HFF-Myc (cell line): ENCODE data around the gene KIRREL2.
"Not testable (repeated sequence)": the region's sequence is repeated elsewhere in the genome, so short reads cannot be mapped to it uniquely, and the experiment has no call there.

ENCODE experiments used
- DNase-seq: peaks from one replicate; pipeline ENCODE4 v3.0.0-alpha.2; 2011; ENCODE audit warnings: low read depth; ENCODE audit errors: extremely low read depth
- H3K4me3 ChIP-seq: replicated peaks from 2 replicates; pipeline ENCODE4 v1.5.1; 2011; ENCODE audit warnings: low read depth, mild to moderate bottlenecking, control low read depth, low read length
- TF ChIP-seq, protein P1 (sequence below): IDR thresholded peaks from 2 replicates; pipeline ENCODE4 v1.5.1; 2012; ENCODE audit warnings: mild to moderate bottlenecking, low read depth, low read length, control low read depth; ENCODE audit errors: missing control alignments

The KIRREL2 gene

DNA sequence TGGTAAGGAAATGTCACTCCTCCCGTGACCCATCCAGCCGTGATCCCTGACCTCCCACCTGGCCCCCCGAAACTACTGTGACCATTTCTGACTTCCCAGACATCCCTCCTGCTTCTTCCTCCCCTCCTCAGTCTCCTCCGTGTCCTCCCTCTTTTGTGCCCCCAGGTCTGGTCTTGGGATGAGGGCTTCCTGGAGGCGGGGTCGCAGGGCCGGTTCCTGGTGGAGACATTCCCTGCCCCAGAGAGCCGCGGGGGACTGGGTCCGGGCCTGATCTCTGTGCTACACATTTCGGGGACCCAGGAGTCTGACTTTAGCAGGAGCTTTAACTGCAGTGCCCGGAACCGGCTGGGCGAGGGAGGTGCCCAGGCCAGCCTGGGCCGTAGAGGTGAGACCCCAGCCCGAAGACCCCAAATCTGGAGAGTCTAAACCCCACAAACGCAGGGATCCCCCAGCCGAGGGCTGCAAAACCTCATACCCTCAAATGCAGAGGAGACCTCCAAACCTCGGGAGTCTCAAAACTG is 5.0 kb downstream of the KIRREL2 start:
- DNase-seq, result no peak
- TF ChIP-seq, protein P1, sequence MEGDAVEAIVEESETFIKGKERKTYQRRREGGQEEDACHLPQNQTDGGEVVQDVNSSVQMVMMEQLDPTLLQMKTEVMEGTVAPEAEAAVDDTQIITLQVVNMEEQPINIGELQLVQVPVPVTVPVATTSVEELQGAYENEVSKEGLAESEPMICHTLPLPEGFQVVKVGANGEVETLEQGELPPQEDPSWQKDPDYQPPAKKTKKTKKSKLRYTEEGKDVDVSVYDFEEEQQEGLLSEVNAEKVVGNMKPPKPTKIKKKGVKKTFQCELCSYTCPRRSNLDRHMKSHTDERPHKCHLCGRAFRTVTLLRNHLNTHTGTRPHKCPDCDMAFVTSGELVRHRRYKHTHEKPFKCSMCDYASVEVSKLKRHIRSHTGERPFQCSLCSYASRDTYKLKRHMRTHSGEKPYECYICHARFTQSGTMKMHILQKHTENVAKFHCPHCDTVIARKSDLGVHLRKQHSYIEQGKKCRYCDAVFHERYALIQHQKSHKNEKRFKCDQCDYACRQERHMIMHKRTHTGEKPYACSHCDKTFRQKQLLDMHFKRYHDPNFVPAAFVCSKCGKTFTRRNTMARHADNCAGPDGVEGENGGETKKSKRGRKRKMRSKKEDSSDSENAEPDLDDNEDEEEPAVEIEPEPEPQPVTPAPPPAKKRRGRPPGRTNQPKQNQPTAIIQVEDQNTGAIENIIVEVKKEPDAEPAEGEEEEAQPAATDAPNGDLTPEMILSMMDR, result no peak
- H3K4me3 ChIP-seq, result no peak overlapping the region

DNA sequence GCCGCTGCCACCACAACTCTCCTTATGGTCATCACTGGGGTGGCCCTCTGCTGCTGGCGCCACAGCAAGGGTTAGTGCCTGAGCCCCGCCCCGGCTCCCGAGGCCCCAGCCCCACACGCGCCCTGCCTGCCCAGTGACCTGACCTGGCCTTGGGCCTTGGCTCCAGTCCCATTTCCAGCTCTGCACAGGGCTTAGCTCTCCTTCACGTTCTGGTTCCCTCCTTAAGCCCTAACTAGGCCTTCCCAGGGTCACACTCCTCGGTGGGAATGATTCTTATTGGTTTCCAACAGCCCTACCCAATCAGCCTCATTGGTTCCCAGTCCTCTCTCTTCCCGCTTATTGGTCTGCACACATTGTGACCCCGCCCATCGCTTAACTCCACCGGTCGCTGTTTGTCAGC is 5.8 kb downstream of the KIRREL2 start:
- no peak overlapping the region for H3K4me3 ChIP-seq
- no peak for DNase-seq
- TF ChIP-seq, protein P1, result no peak

DNA sequence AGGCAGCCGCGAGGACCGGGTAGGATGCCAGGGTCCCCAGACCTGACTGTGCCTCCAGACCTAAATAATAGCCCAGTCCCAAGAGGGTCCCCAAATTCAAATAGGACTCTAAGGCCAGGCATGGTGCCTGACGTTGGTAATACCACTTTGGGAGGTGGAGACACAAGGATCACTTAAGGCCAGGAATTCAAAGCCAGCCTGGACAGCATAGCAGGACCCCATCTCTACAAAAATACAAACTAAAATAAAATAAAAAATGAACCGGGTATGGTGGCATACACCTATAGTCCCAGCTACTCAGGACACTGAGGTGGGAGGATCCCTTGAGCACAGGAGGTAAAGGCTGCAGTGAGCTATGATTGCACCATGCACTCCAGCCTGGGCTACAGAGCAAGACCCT is 6.3 kb downstream of the KIRREL2 start:
- no peak for DNase-seq
- TF ChIP-seq, protein P1, result no peak

DNA sequence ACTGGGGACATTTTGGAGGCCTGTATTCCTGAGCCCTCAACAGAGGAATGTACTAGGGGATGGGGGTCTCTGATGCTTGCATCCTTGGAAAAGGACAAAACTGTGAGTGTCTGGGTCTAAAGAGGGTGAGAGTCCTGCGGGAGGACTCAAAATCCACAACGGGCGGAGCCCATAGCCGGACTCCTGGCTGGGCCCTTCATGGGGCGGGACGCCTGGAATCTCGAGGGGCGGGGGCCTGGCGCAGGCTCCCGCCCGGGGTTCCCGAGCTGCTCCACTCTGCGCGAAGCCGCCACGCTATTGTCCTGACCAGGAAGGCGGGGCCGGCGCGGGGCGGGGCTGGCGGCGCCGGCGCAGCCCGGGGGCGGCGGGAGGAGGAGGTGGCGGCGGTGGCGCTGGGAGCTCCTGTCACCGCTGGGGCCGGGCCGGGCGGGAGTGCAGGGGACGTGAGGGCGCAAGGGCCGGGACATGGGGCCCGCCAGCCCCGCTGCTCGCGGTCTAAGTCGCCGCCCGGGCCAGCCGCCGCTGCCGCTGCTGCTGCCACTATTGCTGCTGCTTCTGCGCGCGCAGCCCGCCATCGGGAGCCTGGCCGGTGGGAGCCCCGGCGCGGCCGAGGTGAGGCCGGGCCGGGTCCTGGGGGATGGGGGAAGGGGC is 11.6 kb downstream of the KIRREL2 start, which contains the start of gene APLP1:
TSS of gene APLP1 (plus strand) at position 403 of the 651 bp plus-strand sequence. CDS start at position 466, 63 bp downstream.
- peak within 1 kb of the TSS; percentile 22 for H3K4me3 ChIP-seq
- no peak for DNase-seq
- TF ChIP-seq, protein P1, result no peak

More for the DNA sequence above, 6.3 kb downstream of the KIRREL2 start:
- H3K4me3 ChIP-seq, result no peak overlapping the region

DNA sequence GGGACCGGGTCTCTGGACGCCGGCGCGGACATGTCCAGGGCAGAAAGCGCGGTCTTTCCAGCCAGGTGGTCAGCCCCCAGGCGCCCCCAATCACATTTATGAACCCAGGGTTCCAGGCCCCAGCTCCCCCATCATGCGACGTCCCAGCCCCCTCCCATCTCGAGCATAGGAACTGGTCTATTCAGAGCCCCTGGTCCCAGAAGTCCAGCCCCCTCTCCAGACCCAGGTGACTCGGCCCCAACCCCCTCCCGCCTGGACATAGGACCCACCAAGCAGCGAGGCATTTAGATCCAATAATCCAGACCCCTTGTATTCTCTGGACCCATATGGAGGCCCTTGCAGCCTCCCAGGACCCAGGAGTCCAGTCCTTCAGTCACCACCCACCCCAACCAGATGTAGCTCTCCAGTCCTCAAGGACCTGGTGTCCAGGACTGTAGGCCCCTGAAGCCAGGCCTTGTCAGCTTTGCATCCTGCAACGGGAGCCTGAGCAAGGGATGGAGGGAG is 12.2 kb downstream of the KIRREL2 start:
- DNase-seq, result no peak
- H3K4me3 ChIP-seq, result peak overlapping the region; percentile 22
- TF ChIP-seq, protein P1, result no peak

DNA sequence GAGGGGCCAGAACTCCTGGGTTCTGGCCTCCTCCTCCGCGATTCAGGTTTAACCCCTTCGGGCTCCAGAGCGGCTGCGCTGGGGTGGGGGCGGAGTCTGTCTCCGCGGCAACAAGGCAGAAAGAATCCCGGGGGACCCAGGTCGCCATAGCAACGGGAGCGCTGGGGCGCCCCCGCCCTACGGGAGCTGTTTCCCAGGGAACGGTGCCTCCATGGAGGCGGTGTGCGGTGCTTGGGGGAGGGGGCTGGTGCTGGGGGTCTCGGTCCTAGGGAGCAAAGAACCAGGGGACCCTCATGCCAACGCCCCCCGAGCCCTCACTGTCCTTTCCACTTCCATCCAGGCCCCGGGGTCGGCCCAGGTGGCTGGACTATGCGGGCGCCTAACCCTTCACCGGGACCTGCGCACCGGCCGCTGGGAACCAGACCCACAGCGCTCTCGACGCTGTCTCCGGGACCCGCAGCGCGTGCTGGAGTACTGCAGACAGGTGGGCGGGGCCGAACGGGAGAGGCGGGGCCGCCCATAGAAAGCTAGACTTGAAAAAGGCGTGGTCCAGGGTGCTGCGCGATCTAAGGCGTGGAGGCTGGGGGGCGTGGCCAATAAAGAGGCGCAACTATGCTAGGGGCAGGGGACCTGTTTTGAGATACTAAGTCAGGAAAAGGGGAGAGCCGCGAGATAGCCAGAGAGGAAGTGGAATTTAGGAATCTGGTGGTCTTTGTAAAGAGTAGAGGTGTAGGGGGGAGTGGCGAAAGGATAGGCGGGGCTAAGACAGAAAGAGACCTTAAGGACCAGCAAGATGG is 12.8 kb downstream of the KIRREL2 start:
- 0 out of 2 replicates have a peak overlapping the region, but pooled peaks have one; percentile 4 for H3K4me3 ChIP-seq
- peak; percentile 35 for DNase-seq
- TF ChIP-seq, protein P1, result no peak

DNA sequence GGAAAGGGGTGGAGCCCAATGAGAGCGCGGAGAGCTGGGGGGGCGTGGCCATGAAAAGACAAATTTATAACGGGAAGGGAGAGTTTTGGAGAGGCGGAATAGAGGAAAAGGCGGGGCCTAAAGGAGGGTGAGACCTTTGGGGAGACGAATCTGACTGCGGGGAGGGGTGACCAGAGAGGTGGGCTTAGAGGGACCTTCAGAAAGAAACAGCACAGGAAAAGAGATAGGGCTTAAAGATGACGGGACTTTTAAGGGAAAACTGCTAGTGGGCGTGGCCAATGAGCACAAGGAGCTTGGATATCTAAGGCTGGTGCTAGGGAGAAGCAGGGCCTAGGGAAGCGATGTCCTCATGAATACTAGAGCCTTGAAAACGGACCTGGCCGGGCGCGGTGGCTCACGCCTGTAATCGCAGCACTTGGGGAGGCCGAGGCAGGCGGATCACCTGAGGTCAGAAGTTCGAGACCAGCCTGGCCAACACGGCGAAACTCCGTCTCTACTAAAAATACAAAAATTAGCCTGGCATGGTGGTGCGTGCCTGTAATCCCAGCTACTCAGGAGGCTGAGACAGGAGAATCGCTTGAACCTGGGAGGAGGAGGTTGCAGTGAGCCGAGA is 13.5 kb downstream of the KIRREL2 start:
- not testable (repeated sequence) for DNase-seq, H3K4me3 ChIP-seq
